Erythroblast (primary cell): ENCODE results near the gene ARHGAP29.

Experiments used
- DNase-seq, 2 experiments: peaks; one replicate each; lab custom pipeline; 2025; lab: John Stamatoyannopoulos, UW
- GATA1 ChIP-seq: IDR thresholded peaks from 2 replicates; pipeline ENCODE4 v1.6.1; 2011; ENCODE audit warnings: low read depth, mild to moderate bottlenecking, control low read depth, low read length, moderate library complexity
- POLR2A ChIP-seq: IDR thresholded peaks from 2 replicates; pipeline ENCODE4 v1.6.1; 2011; ENCODE audit warnings: mild to moderate bottlenecking, low read length

The ARHGAP29 gene

DNA sequence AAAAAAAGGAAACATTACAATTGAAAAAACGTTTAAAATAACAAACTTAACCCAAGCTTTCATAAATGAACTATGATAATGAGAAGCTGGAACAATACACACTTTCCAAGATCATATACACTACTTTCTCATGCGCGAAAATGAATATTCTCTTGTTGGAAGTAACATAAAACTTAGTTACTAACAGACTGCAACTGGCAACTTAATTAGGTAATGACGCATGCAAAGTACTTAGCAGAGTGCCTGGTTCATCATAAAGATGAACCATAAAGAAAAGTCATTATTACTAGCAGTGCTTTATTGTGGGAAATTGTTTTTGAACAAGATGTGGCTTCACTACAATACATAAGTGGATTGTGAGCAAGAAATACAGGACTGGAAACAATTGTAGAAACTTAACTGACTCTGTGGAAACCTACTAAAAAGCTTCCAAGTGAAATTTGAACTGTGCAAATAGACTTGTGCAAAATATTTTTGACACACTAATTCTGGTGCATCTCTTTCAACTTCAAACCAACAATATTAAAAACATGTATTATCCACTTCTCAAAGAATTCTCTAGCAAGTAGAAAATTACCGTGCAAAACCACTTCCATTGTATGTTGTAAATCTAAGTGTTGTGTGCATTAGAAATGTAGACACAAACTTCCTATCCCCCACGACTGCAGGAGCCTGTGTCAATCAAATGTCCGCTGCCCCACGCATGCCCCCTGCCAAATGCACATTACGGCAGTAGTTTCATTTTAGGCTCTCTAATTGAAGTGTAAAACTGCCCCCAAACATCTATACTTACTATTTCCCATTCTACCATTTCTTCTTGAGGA lies 2.0 kb downstream of the ARHGAP29 start:
- DNase-seq: no peak
- TF ChIP-seq POLR2A: no peak

GRCh38 chr1:94234615-94235014 lies 2.8 kb downstream of the ARHGAP29 start:
- TF ChIP-seq POLR2A (no peak), GATA1 (no peak)
- DNase-seq: no peak

GRCh38 chr1:94231746-94232145 lies 5.6 kb downstream of the ARHGAP29 start:
- no peak for DNase-seq
- TF ChIP-seq GATA1: no peak
- TF ChIP-seq POLR2A: no peak

GRCh38 chr1:94230920-94231319 lies 6.5 kb downstream of the ARHGAP29 start:
- DNase-seq: no peak
- no peak for TF ChIP-seq GATA1
- no peak for TF ChIP-seq POLR2A

GRCh38 chr1:94228640-94229375 lies 8.6 kb downstream of the ARHGAP29 start:
- no peak for DNase-seq
- no peak for TF ChIP-seq GATA1
- no peak for TF ChIP-seq POLR2A

DNA sequence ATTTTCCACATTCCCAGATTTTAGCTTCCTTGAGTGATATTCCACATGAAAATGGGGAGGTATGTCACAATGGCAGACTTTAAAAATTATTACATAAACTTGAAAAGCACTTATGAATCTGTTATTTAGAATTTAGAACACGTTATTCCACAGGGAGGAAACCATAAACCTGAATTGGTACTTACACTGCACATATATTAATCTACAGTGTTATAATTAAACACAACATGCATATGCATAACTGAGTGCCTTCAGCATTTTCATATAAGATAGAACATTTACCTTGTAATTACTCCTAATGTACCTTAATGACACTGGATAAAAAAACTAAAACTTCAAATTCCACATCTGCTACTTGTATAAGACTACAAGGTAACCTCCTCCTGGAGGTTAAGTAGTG lies 9.8 kb downstream of the ARHGAP29 start:
- TF ChIP-seq GATA1 (no peak), POLR2A (no peak)
- no peak for DNase-seq

GRCh38 chr1:94225845-94226244 lies 11.5 kb downstream of the ARHGAP29 start:
- DNase-seq: no peak
- no peak for TF ChIP-seq POLR2A
- TF ChIP-seq GATA1: no peak

GRCh38 chr1:94218332-94218731 lies 19.1 kb downstream of the ARHGAP29 start:
- no peak for TF ChIP-seq GATA1
- no peak for TF ChIP-seq POLR2A
- no peak for DNase-seq

- no peak for DNase-seq
- TF ChIP-seq GATA1 (no peak), POLR2A (no peak)
Observed at GRCh38 chr1:94215955-94216354, 21.4 kb downstream of the ARHGAP29 start.

DNA sequence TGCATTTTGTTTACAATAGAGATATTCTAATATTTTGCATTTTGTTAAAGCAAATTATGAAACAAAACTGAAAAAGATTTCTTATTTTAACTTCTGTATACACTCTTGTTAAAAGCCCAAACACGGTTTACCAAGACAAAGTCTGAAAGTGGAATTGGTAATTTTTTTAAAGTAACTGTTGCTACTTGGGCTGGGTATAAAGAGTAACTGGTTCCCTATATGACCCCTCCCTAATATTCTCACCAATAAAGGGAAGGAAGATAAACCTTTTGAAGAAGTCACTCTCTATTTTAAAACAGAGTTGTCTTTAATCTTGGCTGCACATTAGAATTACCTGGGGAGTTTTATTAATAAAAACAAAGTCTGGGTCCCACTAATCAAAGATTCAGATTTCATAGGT lies 27.4 kb downstream of the ARHGAP29 start:
- no peak for DNase-seq
- TF ChIP-seq POLR2A (no peak), GATA1 (no peak)

DNA sequence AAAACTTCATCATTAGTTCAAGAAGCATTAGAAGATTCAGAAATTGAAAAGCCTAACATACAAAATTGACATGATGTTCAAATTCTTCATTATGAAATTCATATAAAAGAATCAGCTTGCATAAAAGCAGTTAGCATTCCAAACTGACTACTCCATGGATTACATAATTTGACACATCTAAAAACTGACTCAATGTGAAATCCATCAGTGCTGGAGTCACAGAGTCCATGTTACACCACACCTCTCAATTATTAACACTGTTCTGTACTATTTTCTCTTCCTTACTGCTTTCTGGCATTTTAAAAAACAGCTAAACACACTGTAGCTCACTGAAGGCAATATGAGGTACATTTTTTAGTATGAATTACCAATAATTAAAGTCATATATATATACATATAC lies 28.0 kb downstream of the ARHGAP29 start:
- no peak for TF ChIP-seq POLR2A
- TF ChIP-seq GATA1: no peak
- DNase-seq: no peak

- no peak for TF ChIP-seq POLR2A
- no peak for TF ChIP-seq GATA1
- no peak for DNase-seq
Observed at GRCh38 chr1:94207695-94208094, 29.7 kb downstream of the ARHGAP29 start.

DNA sequence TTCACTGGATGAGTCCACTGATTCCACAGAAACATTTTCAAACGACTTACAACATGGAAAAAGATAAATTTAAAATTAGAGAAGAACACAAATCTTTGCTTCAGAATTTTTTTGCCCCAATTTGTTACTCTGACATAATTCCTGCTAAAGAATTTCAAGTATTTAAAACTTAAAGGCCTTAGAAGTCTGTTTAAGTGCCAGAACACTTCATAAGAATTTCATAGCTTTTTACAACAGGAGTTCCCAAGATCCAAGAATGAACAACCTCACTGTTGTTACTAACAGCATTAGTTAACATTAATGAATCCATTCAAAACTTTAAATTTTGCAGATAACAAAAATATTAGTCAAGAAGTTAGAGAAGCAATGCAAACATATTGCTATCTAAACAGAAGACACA lies 31.7 kb downstream of the ARHGAP29 start:
- TF ChIP-seq GATA1 (no peak), POLR2A (no peak)
- DNase-seq: no peak

DNA sequence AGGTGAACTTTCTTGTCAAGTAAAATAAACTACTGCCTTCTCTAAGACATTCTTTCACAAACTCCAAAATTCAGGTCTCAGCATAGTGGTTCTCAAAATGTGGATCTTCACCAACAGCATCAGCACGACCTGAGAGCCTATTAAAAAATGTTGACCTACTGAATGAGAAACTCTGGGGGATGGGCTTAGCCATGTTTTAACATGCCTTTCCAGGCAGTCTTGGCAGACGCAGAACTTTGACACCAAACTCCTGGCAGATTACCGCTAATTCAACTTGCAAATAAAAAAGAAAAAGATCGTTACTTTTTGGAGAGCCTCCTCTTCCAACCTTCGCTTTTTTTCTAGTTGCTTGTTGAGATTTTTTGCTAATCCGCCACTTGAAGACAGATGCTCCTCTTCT lies 35.1 kb downstream of the ARHGAP29 start:
- no peak for TF ChIP-seq POLR2A
- TF ChIP-seq GATA1: no peak
- DNase-seq: no peak
